Colonic mucosa (tissue), 4 donors: ENCODE data around the gene KRTAP22-2. TPM values are rescaled to one million over a fixed set of nuclear protein-coding genes. Genes with fewer than 3 reads are reported as not detected.

ENCODE experiments used
- DNase-seq: peaks from one replicate; pipeline ENCODE4 v3.0.0-alpha.2; 2020
- H3K27ac ChIP-seq: fragments of 200-600 bp; one replicate; pipeline ENCODE4 v1.8.0; 2021
- H3K27me3 ChIP-seq: fragments of 200-600 bp; one replicate; pipeline ENCODE4 v1.8.0; 2021
- H3K36me3 ChIP-seq: fragments of 200-600 bp; one replicate; pipeline ENCODE4 v1.8.0; 2021
- H3K4me1 ChIP-seq: fragments of 200-600 bp; one replicate; pipeline ENCODE4 v1.8.0; 2021; ENCODE audit warnings: mild to moderate bottlenecking
- H3K4me3 ChIP-seq: fragments of 200-600 bp; one replicate; pipeline ENCODE4 v1.8.0; 2021
- H3K9ac ChIP-seq, 2 donors: one replicate each; pipeline ENCODE4 v1.7.0; 2013; ENCODE audit warnings: control low read depth in 2 of 2, low read depth in 2 of 2, low read length in 2 of 2
- H3K9me3 ChIP-seq: fragments of 200-600 bp; one replicate; pipeline ENCODE4 v1.8.0; 2021
- intact Hi-C: fragments of 100-400 bp; cut with DNase I; formaldehyde crosslinking; loops from one replicate; pipeline ENCODE4 v1.14.1; 2022
- total RNA-seq, 2 donors: library from RNA; stranded (reverse); fragmentation: NEBNext Ultra II Directional in 1 of 2; extraction: Animal tissue kit (Norgen Biotek cat#: 25700) in 1 of 2; gene quantifications; one replicate each; pipeline ENCODE4 v1.2.1, GENCODE V29; 2021
- TF ChIP-seq, protein P1 (sequence below): fragments of 200-600 bp; IDR thresholded peaks from one replicate; pipeline ENCODE4 v1.8.0; 2022; ENCODE audit warnings: antibody characterized with exemption, mild to moderate bottlenecking
- donor health status: healthy.
- donor health status: DM: no; HTN: no; CAD: no.
- donor health status: DM: no; HTN: no; CAD: no.

The KRTAP22-2 gene
- total RNA-seq, 2 donors from 2014 or later: not detected

DNA sequence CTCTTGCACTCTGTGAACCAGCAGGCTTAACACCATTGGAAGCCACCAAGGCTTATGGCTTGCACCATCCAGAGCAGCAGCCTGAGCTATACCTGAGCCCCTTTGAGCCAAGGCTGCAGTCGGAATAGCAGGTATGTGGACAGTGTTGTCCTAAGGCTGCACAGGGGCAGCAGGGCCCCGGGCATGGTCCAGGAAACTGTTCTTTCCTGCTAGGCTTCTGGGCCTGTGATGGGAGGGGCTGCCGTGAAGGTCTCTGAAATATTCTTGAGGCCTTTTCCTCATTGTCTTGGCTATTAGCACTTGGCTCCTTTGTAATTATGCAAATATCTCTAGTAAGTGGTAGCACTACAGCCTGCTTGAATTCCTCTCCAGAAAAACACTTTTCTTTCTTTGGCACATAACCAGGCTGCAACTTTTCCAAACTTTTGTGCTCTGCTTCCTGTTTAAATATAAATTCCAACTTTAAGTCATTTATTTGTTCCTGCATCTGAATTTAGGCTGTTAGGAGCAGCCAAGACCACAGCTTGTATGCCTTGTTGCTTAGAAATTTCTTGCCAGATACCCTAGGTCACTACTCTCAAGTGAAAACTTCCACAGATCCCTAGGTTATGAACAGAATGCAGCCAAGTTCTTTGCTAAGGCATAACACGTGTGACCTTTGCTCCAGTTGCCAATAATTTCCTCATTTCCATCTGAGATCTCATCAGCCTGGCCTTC is 35.4 kb upstream of the KRTAP22-2 start:
- Histone ChIP-seq H3K9ac (no peak overlapping the region), H3K27ac (no peak overlapping the region), H3K36me3 (no peaks in the 10 kb centered on the region), H3K9me3 (no peaks in the 10 kb centered on the region), H3K4me1 (no peaks in the 10 kb centered on the region), H3K27me3 (no peaks in the 10 kb centered on the region), H3K4me3 (no peak overlapping the region)
- TF ChIP-seq, protein P1, sequence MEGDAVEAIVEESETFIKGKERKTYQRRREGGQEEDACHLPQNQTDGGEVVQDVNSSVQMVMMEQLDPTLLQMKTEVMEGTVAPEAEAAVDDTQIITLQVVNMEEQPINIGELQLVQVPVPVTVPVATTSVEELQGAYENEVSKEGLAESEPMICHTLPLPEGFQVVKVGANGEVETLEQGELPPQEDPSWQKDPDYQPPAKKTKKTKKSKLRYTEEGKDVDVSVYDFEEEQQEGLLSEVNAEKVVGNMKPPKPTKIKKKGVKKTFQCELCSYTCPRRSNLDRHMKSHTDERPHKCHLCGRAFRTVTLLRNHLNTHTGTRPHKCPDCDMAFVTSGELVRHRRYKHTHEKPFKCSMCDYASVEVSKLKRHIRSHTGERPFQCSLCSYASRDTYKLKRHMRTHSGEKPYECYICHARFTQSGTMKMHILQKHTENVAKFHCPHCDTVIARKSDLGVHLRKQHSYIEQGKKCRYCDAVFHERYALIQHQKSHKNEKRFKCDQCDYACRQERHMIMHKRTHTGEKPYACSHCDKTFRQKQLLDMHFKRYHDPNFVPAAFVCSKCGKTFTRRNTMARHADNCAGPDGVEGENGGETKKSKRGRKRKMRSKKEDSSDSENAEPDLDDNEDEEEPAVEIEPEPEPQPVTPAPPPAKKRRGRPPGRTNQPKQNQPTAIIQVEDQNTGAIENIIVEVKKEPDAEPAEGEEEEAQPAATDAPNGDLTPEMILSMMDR: no peak
- DNase-seq: no peak
- intact Hi-C loops: no loop called here

DNA sequence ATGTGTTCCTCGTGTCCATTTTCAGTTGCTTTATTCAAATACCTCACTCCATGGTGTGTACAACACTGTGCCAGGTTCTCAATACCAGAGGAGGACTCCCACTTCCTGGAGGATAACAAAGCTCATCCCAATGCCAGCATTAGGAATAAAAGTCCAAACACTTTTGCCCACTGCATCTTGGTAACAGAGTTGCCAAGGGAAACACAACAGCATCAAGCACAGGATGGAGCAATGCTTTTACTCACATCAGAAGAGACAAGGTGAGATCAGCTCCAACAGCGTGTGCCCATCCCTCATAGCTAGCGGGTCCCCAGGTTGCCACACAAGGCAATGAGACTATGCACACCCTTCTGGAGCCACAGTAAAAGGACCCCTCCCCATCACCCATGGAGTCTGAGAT is 33.2 kb upstream of the KRTAP22-2 start:
- intact Hi-C loops: no loop called here
- TF ChIP-seq, protein P1: no peak
- Histone ChIP-seq H3K27ac (no peak overlapping the region), H3K36me3 (no peaks in the 10 kb centered on the region), H3K9me3 (no peaks in the 10 kb centered on the region), H3K9ac (no peak overlapping the region), H3K4me1 (no peaks in the 10 kb centered on the region), H3K4me3 (no peak overlapping the region), H3K27me3 (no peaks in the 10 kb centered on the region)
- DNase-seq: no peak

DNA sequence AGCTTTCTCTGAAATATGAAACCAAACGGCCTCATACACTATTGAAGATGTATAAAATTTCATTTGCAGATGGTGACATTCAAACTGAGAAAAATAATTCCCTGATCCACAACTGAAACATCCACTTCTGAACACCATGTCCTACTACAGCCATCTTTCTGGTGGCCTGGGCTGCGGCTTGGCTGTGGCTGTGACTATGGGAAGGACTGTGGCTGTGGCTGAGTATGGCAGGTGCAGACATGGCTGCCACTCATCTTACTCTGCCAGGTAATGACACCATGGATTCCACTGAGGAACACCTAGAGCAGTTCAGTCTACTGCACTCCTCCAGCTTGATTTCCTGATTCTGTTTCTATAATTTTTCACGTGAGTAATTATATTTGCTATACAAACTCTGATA is 30.3 kb upstream of the KRTAP22-2 start, which contains the start of gene KRTAP20-4:
Gene KRTAP20-4, plus strand, starts transcription at position 106 of the 400 bp plus-strand sequence.
- intact Hi-C loops: no loop called here
- no peaks in the 10 kb centered on the region for H3K4me1 ChIP-seq
- no peaks in the 10 kb centered on the region for H3K36me3 ChIP-seq
- H3K9ac ChIP-seq: no peak within 1 kb of the TSS
- H3K27me3 ChIP-seq: no peaks in the 10 kb centered on the region
- no peak within 1 kb of the TSS for H3K27ac ChIP-seq
- H3K4me3 ChIP-seq: no peak within 1 kb of the TSS
- no peak for DNase-seq
- no peaks in the 10 kb centered on the region for H3K9me3 ChIP-seq
- TF ChIP-seq, protein P1: no peak

DNA sequence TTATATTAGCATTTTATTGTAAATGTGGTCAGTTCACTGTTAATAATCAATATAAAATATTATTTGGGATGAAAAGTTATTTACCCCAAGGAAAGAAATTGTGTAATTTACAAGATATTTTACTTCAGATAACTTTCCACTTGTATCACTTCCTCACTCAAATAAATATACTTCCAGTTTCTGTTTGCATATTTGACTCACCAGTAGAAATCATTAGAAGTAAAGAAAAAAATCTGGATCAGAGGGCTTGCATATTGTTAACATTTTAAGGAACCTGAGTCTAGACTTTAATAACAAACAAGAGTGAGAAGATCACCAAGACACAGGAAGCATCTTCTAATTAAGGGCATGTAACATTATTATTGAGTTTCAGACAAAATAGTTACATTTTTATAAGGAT is 29.9 kb upstream of the KRTAP22-2 start:
- intact Hi-C loops: no loop called here
- Histone ChIP-seq H3K36me3 (no peaks in the 10 kb centered on the region), H3K9ac (no peak overlapping the region), H3K27ac (no peak overlapping the region), H3K4me3 (no peak overlapping the region), H3K4me1 (no peaks in the 10 kb centered on the region), H3K27me3 (no peaks in the 10 kb centered on the region), H3K9me3 (no peaks in the 10 kb centered on the region)
- TF ChIP-seq, protein P1: no peak
- no peak for DNase-seq

DNA sequence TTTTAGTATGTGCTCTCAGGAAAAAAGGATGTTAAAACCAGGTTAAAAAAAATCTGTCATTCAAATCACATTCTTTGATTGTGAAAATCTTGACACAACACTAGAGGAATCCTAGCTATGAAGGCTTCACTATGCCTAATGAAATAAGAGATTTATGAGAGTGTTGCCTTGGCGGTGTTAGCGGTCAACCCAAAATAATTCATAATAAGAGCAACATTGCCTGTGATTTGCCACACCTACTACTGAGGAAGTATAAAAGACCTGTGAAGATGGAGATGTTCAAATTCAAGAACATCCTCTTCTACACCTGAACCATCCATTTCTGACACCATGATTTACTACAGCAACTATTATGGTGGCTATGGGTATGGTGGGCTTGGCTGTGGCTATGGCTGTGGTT is 25.9 kb upstream of the KRTAP22-2 start, which contains the start of gene KRTAP20-1:
Gene KRTAP20-1, plus strand, starts transcription at position 301 of the 400 bp plus-strand sequence. Its CDS starts 30 bp downstream, at position 331.
- no peak within 1 kb of the TSS for H3K27ac ChIP-seq
- no peaks in the 10 kb centered on the region for H3K27me3 ChIP-seq
- intact Hi-C loops: no loop called here
- no peak within 1 kb of the TSS for H3K4me3 ChIP-seq
- DNase-seq: no peak
- TF ChIP-seq, protein P1: no peak
- H3K4me1 ChIP-seq: no peaks in the 10 kb centered on the region
- H3K9ac ChIP-seq: no peak within 1 kb of the TSS
- no peaks in the 10 kb centered on the region for H3K36me3 ChIP-seq
- H3K9me3 ChIP-seq: no peaks in the 10 kb centered on the region
